MV-4-11 (cell line): ENCODE measurements around the gene DOCK8.
A peak's percentile ranks its signal among the peaks of the same experiment; 100 is the strongest.

Experiments
- DNase-seq: peaks from one replicate; lab custom pipeline; 2025; lab: John Stamatoyannopoulos, UW

DOCK8 gene

GRCh38 chr9:414595-414994 is 199.9 kb downstream of the DOCK8 start:
- no peak for DNase-seq

- no peak for DNase-seq
These were observed 205.0 kb downstream of the DOCK8 start for GRCh38 chr9:419571-420171.

- no peak for DNase-seq
These were observed 207.2 kb downstream of the DOCK8 start for GRCh38 chr9:421896-422295.

GRCh38 chr9:426264-426663 is 211.6 kb downstream of the DOCK8 start:
- no peak for DNase-seq

- DNase-seq, result no peak
These were observed 212.3 kb downstream of the DOCK8 start for GRCh38 chr9:426976-427375.

GRCh38 chr9:431701-432100 is 217.0 kb downstream of the DOCK8 start:
- no peak for DNase-seq

- no peak for DNase-seq
These were observed 221.8 kb downstream of the DOCK8 start for GRCh38 chr9:436482-436881.

GRCh38 chr9:437066-437465 is 222.4 kb downstream of the DOCK8 start:
- no peak for DNase-seq

- DNase-seq, result no peak
These were observed 222.9 kb downstream of the DOCK8 start for GRCh38 chr9:437574-438001.

GRCh38 chr9:438066-438465 is 223.4 kb downstream of the DOCK8 start:
- DNase-seq, result no peak

- DNase-seq, result peak; percentile 82
These were observed 224.5 kb downstream of the DOCK8 start for GRCh38 chr9:438961-439768.

GRCh38 chr9:441126-441525 is 226.5 kb downstream of the DOCK8 start:
- no peak for DNase-seq

- no peak for DNase-seq
These were observed 229.9 kb downstream of the DOCK8 start for GRCh38 chr9:444528-444927.

GRCh38 chr9:445033-445432 is 230.4 kb downstream of the DOCK8 start:
- DNase-seq, result no peak

GRCh38 chr9:446074-446699 is 231.5 kb downstream of the DOCK8 start:
- no peak for DNase-seq

GRCh38 chr9:447230-448025 is 232.8 kb downstream of the DOCK8 start:
- peak; percentile 43 for DNase-seq

GRCh38 chr9:450057-450456 is 235.4 kb downstream of the DOCK8 start:
- no peak for DNase-seq

GRCh38 chr9:450561-450960 is 235.9 kb downstream of the DOCK8 start:
- no peak for DNase-seq

GRCh38 chr9:453832-454231 is 239.2 kb downstream of the DOCK8 start:
- DNase-seq, result no peak

- no peak for DNase-seq
These were observed 241.7 kb downstream of the DOCK8 start for GRCh38 chr9:456365-456764.

GRCh38 chr9:458590-458989 is 243.9 kb downstream of the DOCK8 start:
- no peak for DNase-seq
